ENCODE results near the gene NRXN2. TPM values are rescaled to one million over a fixed set of nuclear protein-coding genes. Genes with fewer than 3 reads are reported as not detected.

Gene NRXN2
- total RNA-seq, 1 donor from 2014 or later: 0.72 TPM

DNA sequence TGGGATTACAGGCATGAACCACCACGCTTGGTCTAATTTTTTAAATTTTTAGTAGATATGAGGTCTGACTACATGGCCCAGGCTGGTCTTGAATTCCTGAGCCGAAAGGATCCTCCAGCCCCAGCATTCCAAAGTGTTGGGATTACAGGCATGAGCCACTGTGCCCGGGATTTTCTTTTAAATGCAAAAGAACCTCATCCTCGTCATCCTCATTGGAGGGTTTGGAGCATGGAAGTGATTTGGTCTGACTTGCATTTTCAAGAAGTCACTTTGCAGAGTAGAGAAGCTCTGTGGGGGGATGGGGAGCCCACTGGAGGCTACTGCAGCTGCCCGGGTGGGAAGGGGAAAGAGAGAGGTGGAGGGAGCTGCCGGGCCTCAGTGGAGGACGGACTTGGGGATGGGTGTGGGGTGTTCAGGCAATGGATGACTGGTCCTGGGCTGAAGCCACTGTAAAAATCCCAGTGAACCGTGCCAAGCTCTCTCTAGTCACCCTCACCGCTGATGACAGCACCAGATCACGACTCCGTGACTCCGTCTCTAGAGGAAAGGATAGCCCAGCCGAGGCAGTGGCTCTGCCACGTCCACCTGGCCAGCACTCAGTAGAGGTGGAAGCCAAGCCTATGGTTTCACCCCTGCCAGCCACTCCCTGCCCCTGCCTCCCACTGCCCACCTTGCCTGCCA is 164.8 kb downstream of the NRXN2 start:
- Histone ChIP-seq H3K27me3 (no peaks in the 10 kb centered on the region), H3K27ac (no peak overlapping the region), H3K36me3 (no peaks in the 10 kb centered on the region), H3K4me3 (no peak overlapping the region), H3K9me3 (no peaks in the 10 kb centered on the region), H3K4me1 (peaks cover 9% of the 10 kb centered on the region)
- no peak for ATAC-seq
- TF ChIP-seq, protein P1, sequence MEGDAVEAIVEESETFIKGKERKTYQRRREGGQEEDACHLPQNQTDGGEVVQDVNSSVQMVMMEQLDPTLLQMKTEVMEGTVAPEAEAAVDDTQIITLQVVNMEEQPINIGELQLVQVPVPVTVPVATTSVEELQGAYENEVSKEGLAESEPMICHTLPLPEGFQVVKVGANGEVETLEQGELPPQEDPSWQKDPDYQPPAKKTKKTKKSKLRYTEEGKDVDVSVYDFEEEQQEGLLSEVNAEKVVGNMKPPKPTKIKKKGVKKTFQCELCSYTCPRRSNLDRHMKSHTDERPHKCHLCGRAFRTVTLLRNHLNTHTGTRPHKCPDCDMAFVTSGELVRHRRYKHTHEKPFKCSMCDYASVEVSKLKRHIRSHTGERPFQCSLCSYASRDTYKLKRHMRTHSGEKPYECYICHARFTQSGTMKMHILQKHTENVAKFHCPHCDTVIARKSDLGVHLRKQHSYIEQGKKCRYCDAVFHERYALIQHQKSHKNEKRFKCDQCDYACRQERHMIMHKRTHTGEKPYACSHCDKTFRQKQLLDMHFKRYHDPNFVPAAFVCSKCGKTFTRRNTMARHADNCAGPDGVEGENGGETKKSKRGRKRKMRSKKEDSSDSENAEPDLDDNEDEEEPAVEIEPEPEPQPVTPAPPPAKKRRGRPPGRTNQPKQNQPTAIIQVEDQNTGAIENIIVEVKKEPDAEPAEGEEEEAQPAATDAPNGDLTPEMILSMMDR (IDR thresholded peaks at IDR 0.05): no peak
- intact Hi-C loops (cut with DNase I): no loop called here
- DNase-seq: peak; percentile 40

DNA sequence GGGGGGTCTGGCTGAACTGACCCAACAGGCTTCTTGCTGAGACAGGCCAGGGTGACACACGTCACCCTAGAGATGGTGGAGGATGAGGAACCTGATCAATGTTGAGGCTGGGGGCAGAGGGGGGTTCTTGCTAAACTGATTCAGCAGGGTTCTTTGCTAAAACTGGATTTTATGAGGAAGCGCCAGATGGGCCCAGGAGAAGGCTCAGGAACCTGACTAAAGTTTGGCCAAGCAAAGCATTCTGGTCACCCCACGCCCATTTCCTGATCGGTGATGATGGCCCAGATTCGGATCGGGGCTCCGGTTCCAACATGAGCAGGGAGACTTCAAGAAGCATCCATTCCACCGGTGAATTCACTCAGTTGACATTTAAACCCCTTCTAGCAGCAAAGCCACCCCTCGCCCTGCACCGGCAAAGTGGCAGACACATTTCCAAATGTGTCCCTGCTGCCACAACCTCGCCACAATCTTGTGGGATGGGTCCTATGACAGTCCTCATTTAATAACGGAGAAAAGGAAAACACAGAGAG is 166.2 kb downstream of the NRXN2 start:
- no peak overlapping the region for H3K4me3 ChIP-seq
- no peaks in the 10 kb centered on the region for H3K9me3 ChIP-seq
- peaks cover 9% of the 10 kb centered on the region for H3K4me1 ChIP-seq
- H3K36me3 ChIP-seq: no peaks in the 10 kb centered on the region
- no peak overlapping the region for H3K27ac ChIP-seq
- ATAC-seq (no peak), DNase-seq (peak; percentile 38)
- no peaks in the 10 kb centered on the region for H3K27me3 ChIP-seq
- TF ChIP-seq, protein P1 (IDR thresholded peaks at IDR 0.05): no peak
- intact Hi-C loops (cut with DNase I): no loop called here

Other genes starting within 250 kb of the NRXN2 start
- gene SLC22A11, start 167.3 kb downstream of the NRXN2 start, total RNA-seq: not detected
- not detected for gene SLC22A12, start 132.0 kb downstream of the NRXN2 start, total RNA-seq
- 27.6 TPM for gene RASGRP2, start 20.9 kb upstream of the NRXN2 start, total RNA-seq
- gene PYGM, start 36.8 kb upstream of the NRXN2 start, total RNA-seq: 2.0 TPM
- 294 TPM for gene SF1, start 55.3 kb upstream of the NRXN2 start, total RNA-seq
- 28.9 TPM for gene MAP4K2, start 80.0 kb upstream of the NRXN2 start, total RNA-seq
- gene MEN1, start 87.4 kb upstream of the NRXN2 start, total RNA-seq: 22.5 TPM
- 20.9 TPM for gene CDC42BPG, start 121.5 kb upstream of the NRXN2 start, total RNA-seq
- 94.6 TPM for gene EHD1, start 155.4 kb upstream of the NRXN2 start, total RNA-seq
- gene ATG2A, start 194.0 kb upstream of the NRXN2 start, total RNA-seq: 23.2 TPM
- 29.4 TPM for gene PPP2R5B, start 201.5 kb upstream of the NRXN2 start, total RNA-seq
- gene GPHA2, start 212.7 kb upstream of the NRXN2 start, total RNA-seq: not detected
- not detected for gene MAJIN, start 248.9 kb upstream of the NRXN2 start, total RNA-seq